ENCODE data around the gene IDUA.

The IDUA gene

DNA sequence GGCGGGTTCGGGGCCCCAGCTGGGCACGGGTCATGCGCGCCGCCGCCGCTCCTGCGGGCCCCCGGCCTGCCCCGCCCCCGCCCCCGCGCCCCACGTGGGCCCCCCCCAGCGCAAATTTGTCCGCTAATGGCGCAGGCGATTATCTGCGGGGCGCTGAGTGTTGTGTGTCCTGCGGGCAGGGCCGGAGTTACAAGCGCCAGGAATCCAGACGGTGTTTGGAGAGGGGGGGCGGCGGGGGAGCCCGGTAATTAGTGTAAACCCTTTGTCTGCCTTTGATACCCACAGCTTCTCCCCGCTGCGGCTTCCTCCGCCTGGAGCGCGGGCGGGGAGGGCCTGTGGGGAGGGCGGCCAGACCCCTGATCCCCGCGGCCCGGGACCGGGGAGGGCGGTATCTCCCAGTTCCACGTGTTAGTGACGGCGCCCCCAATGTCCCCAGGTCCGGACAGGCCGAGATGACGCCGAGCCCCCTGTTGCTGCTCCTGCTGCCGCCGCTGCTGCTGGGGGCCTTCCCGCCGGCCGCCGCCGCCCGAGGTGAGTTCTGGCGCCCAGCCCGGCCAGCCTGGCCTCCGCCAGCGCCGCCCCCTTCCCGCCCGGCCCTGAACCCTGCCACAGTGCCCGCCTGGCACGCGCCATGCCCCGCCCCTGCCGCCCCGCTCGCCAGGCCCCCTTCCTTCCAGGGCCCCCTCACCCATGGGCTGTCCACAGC lies 25.3 kb downstream of the IDUA start:
- Histone ChIP-seq H2AFZ (ENCODE audit: low read length) (no peak overlapping the region), H3K9me2 (replicated peaks; ENCODE audit: insufficient read depth, low read length) (no peaks in the 10 kb centered on the region), H3K9me3 (replicated peaks; ENCODE audit: insufficient read depth, low read length) (no peaks in the 10 kb centered on the region), H3K27ac (ENCODE audit: low read length) (no peak overlapping the region), H3F3A (ENCODE audit: insufficient read depth, low read length) (no peaks in the 10 kb centered on the region), H3K4me1 (ENCODE audit: low read length) (no peaks in the 10 kb centered on the region), H4K20me1 (ENCODE audit: insufficient read depth, low read length) (no peaks in the 10 kb centered on the region), H3K79me2 (ENCODE audit: low read length) (no peaks in the 10 kb centered on the region), H3K9ac (ENCODE audit: low read length) (no peak overlapping the region), H3K27me3 (replicated peaks; ENCODE audit: insufficient read depth, low read length) (no peaks in the 10 kb centered on the region), H3K36me3 (replicated peaks; ENCODE audit: insufficient read depth, low read length) (no peaks in the 10 kb centered on the region), H3K4me3 (ENCODE audit: low read length) (no peak overlapping the region), H3K4me2 (ENCODE audit: low read depth, low read length) (no peak overlapping the region)
- no peak for TF ChIP-seq EZH2 (optimal IDR thresholded peaks at IDR 0.05; ENCODE audit: low read depth, low read length)
- TF ChIP-seq, protein P1, sequence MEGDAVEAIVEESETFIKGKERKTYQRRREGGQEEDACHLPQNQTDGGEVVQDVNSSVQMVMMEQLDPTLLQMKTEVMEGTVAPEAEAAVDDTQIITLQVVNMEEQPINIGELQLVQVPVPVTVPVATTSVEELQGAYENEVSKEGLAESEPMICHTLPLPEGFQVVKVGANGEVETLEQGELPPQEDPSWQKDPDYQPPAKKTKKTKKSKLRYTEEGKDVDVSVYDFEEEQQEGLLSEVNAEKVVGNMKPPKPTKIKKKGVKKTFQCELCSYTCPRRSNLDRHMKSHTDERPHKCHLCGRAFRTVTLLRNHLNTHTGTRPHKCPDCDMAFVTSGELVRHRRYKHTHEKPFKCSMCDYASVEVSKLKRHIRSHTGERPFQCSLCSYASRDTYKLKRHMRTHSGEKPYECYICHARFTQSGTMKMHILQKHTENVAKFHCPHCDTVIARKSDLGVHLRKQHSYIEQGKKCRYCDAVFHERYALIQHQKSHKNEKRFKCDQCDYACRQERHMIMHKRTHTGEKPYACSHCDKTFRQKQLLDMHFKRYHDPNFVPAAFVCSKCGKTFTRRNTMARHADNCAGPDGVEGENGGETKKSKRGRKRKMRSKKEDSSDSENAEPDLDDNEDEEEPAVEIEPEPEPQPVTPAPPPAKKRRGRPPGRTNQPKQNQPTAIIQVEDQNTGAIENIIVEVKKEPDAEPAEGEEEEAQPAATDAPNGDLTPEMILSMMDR (IDR thresholded peaks at IDR 0.05; ENCODE audit: low read length): no peak
- TF ChIP-seq EZH2phosphoT487 (IDR thresholded peaks at IDR 0.05; ENCODE audit: low read length): no peak
- DNase-seq: no peak

DNA sequence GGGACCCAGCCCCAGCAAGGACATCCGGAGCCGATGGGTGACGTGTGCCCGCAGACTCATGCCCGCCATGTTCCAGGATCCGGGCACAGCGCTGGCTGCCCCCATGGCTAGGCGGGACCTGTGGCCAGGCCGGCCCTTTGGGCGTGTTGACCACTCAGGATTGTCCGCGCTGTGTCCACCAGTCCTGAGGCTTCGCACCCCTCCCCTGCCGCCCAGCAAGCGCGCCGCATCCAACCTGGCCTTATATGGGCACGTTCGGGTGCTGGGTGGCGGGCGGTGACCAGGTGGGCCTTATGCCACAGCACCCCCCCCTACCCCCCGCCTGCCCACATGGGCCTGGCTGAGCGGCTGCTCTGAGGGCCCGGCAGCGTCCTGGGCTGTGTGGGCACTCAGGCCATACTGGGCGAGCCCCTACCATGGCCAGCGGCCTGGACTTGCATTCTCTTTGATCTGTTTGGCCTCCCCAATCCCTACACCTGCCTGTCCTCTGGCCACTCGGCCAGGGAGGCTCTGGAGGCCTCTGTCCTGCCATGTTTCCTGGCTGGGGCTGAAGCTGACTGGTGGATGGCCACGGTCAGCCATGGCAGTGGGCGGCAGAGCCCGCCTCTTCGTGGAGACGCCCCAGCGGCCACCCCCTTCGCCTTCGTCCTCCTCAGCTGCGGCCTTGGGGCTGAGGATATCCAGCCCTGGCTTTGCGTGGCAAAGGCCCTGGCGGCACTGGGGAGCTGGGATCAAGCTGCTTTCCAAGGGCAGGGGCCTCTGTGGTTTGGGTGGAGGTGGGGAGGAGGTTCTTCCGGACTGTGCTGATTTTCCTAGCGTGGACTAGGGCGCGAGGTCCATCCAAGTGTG lies 26.6 kb downstream of the IDUA start:
- Histone ChIP-seq H3K9me2 (replicated peaks; ENCODE audit: insufficient read depth, low read length) (no peaks in the 10 kb centered on the region), H3K36me3 (replicated peaks; ENCODE audit: insufficient read depth, low read length) (no peaks in the 10 kb centered on the region), H3K4me1 (ENCODE audit: low read length) (no peaks in the 10 kb centered on the region), H3K4me3 (ENCODE audit: low read length) (no peak overlapping the region), H3F3A (ENCODE audit: insufficient read depth, low read length) (no peaks in the 10 kb centered on the region), H3K9me3 (replicated peaks; ENCODE audit: insufficient read depth, low read length) (no peaks in the 10 kb centered on the region), H3K4me2 (ENCODE audit: low read depth, low read length) (no peak overlapping the region), H3K79me2 (ENCODE audit: low read length) (no peaks in the 10 kb centered on the region), H3K9ac (ENCODE audit: low read length) (no peak overlapping the region), H4K20me1 (ENCODE audit: insufficient read depth, low read length) (no peaks in the 10 kb centered on the region), H3K27ac (ENCODE audit: low read length) (no peak overlapping the region), H2AFZ (ENCODE audit: low read length) (no peak overlapping the region), H3K27me3 (replicated peaks; ENCODE audit: insufficient read depth, low read length) (no peaks in the 10 kb centered on the region)
- TF ChIP-seq EZH2phosphoT487 (IDR thresholded peaks at IDR 0.05; ENCODE audit: low read length) (no peak), EZH2 (optimal IDR thresholded peaks at IDR 0.05; ENCODE audit: low read depth, low read length) (no peak)
- TF ChIP-seq, protein P1 (IDR thresholded peaks at IDR 0.05; ENCODE audit: low read length): no peak
- no peak for DNase-seq

DNA sequence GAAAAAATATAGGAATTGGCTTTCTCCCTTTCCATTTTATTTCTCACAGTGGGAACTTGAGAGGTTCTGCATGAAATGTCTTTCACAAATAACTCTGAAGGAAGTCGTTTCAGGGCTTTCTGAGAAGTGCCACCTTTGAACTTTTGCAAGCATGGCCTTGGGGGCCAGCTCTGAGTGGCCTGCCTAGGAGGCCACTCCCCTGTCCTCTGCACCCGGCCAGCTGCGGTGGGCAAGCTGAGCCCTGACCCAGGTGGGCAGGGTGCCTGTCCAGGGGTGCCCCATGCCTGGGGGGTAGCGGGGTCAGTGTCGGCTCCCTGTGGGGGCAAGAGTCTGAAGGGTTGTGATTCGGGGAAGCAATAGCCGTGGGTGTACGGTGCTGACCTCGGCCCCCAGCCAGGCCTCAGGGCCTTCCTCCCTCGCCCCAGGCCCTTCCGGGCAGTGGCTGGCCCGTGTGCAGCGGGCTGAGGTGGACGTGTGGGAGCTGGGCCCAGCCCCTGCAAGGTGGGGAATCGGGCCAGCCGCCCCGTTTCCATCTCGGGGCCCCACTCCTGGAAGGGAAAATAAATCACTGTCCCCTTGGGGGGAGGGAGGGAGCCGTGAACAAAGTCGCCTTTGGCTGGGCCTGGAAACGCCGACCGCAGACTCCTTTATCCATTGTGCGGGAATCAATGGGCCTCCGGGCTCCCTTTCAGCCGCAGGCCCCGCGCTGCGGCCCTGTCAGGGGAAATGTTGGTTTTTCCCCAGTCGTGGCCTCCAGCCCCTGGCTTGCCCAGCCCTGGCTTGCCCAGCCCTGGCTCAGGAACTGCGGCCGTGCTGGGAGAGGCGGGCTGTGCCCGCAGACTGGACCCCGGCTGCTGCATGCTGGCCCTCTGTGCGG lies 27.7 kb downstream of the IDUA start:
- TF ChIP-seq, protein P1 (IDR thresholded peaks at IDR 0.05; ENCODE audit: low read length): no peak
- TF ChIP-seq EZH2 (optimal IDR thresholded peaks at IDR 0.05; ENCODE audit: low read depth, low read length) (no peak), EZH2phosphoT487 (IDR thresholded peaks at IDR 0.05; ENCODE audit: low read length) (no peak)
- Histone ChIP-seq H3K4me3 (ENCODE audit: low read length) (no peak overlapping the region), H3K9ac (ENCODE audit: low read length) (no peak overlapping the region), H3K27ac (ENCODE audit: low read length) (no peak overlapping the region), H4K20me1 (ENCODE audit: insufficient read depth, low read length) (no peaks in the 10 kb centered on the region), H3F3A (ENCODE audit: insufficient read depth, low read length) (no peaks in the 10 kb centered on the region), H3K36me3 (replicated peaks; ENCODE audit: insufficient read depth, low read length) (no peaks in the 10 kb centered on the region), H3K4me1 (ENCODE audit: low read length) (no peaks in the 10 kb centered on the region), H3K9me2 (replicated peaks; ENCODE audit: insufficient read depth, low read length) (no peaks in the 10 kb centered on the region), H3K79me2 (ENCODE audit: low read length) (no peaks in the 10 kb centered on the region), H3K4me2 (ENCODE audit: low read depth, low read length) (no peak overlapping the region), H3K9me3 (replicated peaks; ENCODE audit: insufficient read depth, low read length) (no peaks in the 10 kb centered on the region), H2AFZ (ENCODE audit: low read length) (no peak overlapping the region), H3K27me3 (replicated peaks; ENCODE audit: insufficient read depth, low read length) (no peaks in the 10 kb centered on the region)
- DNase-seq: no peak
